GM18498 (cell line): ENCODE results near the gene DDIT4.
A peak's percentile ranks its signal among the peaks of the same experiment; 100 is the strongest.

Experiments used
- ATAC-seq: cut with Tn5 transposase; IDR thresholded peaks from one replicate; pipeline ENCODE4 v1.9.1; 2021; ENCODE audit warnings: mild to moderate bottlenecking, moderate library complexity; ENCODE audit not compliant: unreplicated experiment

DDIT4 gene

DNA sequence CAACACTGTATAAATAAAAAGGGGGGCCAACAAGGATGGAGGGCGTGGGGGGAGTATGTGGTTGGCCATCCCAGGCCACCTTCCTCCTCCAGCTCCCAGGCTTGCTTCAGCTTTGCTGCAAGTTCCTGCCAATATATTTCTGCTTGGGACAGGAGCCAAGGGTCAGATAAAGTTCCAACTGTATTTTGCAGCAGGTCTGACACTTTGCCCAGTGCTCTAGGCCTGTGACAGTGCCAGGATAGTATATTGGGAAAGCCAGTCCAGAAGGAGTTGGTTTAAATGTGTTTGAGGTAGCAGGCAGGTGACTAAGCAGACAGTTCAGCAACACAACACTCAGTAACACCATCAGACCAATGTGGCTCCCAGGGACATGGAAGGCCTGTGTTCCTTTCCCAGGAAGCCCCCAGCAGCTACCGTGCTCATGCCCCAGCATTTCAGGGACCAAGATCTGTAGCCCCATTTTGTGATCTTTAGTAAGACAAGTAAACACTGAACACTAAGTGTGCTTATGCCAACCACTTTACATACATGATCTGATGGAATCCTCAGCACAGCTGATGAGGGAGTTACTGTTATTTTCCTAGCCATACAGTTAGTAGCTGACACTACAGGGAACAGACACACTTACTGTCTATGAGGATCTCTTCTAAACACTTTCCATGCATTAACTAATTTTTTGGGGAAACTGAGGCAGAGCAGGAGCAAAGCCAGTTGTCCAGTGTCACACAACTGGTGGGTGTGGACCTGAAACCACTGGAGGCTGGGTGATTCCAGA is 42.1 kb downstream of the DDIT4 start:
- no peak for ATAC-seq

DNA sequence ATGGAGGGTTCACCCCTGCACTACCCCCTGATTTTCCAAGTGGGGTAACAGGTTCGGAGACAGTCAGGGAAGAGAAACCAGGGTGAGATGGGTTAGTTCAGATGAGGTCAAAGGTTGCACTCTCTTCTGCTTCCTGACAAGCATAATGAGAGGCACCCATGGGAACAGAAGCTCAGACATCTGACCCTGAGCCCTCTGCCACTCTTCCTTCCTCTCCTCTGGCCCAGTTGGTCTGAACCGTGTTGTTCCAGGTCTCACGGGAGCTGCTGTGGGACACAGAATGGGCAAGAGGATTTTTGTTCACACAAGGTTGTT is 42.6 kb downstream of the DDIT4 start:
- ATAC-seq = no peak

DNA sequence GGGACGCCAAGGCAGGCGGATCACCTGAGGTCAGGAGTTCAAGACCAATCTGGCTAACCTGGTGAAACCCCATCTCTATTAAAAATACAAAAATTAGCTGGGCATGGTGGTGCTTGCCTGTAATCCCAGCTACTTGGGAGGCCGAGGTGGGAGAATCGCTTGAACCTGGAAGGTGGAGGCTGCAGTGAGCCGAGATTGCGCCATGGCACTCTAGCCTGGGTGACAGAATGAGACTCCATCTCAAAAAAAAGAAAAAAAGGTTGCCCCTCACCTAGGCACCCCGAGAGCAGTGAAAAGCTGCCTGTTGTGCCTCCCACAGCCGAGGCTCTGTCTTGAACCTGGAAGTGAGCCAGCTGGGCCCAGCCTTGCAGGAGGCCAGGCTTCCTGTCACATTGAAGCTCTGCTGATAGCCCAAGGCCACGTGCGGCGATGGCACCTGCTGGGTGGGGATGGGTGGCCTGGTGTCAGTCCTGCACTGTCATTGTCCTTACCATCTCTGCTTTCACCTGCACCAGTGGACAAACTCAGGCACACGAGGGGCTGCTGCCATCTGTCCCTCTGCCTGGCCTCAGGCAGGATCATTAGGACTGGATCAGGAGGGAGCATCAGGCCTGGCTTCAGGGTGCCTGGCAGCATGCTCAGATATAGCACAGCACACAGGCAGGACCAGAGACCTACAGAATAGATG is 43.2 kb downstream of the DDIT4 start:
- no peak for ATAC-seq

DNA sequence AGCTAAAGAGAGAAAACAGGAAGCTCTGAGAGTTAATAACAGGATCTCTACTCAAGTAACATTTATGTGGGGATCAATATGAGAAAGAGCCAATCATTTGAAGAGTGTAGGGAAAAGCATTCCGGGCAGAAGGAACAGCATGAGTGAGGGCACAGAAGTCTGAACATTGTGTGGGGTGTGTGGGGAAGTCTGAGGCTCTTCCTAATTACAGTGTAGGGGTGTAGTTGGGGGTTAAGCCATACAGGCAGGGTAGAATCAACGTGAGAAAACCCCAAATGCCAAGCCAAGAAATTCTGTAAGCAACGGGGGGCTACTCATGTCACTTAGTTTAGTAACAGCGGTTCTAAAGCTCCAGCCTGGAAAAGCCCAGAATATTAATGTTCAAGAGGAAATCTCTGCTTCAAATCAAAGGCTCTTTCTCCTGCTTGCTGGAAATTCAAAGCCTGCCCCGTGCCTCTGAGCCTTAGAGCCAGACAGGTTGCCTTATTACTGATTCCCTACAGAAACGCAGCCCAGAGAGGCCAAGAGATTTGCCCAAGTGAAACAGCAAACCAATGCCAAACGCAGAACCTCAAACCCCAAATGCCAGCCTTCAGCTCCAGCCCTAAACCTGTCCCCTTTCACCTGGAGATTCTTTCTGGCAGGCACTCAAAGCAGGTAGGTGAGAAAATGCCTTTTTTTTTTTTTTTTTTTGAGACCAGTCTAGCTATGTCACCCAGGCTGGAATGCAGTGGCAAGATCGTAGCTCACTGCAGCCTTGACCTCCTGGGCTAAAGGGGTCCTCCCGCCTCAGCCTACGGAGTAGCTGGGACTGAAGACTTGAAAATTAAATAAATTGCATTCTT is 44.9 kb downstream of the DDIT4 start:
- ATAC-seq = no peak

DNA sequence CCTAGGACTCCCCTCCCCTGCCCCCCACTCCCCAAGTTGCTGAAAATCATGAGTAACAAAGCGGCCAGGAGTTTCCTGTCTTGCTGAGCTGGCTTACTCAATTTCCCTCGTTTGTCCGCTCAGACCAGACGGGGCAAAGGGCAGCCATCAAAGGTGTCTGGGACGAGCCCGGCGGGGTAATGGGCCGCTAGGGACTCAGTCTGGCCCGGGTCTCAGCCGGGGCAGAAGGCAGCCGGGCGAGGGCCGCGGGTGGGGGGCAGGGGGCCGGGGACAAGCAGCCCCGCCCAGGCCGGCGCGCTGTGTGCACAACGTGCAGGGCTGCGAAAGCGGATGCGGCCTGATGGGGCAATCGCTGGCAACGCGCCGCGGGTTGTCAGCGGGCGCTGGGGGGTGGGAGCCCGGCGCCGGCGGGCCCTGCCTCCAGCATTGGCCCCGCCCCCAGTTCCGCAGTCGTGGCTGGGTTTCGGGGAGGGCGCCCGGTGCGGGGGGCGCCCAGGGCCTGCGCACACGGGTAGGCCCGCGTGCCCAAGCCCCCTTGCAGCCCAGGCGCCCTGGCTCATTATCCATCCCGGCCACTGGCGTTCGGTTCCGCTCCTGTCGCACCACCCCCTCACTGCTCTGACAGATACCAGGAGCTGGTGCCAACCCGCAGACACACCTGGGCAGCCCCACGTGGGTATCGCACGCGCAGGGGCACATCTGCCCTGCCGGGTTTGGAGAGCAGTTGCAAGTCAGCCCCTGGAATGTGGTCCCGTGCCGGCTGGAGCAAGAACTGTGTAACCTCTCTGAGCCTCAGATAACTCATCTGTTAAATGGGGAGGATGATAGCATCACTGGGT is 45.9 kb downstream of the DDIT4 start:
- ATAC-seq = peak; percentile 76

DNA sequence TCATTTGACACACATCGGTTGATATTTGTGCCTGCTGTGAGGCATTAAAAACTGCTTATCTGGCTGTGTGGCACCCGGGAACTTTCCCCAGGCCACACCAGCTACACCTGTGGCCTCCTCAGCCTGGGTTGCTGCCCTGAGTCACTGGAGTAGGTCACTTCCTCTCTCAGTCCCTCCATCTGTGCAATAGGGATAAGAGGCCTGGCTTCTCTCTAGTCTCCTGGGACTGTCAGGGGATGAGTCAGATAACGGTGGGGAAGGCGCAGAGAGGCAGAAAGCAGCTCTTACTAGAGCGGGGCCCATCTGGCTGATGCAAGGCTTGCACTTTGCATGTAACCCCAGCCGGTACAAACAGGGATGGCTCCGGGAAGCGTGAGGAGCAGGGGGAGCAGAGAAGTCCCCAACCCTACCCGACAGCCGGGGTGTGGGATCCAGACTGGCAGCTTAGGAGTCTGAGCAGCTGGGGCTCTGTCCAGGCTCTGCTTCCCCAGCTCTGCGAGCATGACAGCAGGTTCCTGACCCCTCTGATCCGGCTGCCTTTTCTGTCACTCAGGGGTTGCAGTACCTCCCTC is 47.0 kb downstream of the DDIT4 start:
- ATAC-seq = peak; percentile 54

DNA sequence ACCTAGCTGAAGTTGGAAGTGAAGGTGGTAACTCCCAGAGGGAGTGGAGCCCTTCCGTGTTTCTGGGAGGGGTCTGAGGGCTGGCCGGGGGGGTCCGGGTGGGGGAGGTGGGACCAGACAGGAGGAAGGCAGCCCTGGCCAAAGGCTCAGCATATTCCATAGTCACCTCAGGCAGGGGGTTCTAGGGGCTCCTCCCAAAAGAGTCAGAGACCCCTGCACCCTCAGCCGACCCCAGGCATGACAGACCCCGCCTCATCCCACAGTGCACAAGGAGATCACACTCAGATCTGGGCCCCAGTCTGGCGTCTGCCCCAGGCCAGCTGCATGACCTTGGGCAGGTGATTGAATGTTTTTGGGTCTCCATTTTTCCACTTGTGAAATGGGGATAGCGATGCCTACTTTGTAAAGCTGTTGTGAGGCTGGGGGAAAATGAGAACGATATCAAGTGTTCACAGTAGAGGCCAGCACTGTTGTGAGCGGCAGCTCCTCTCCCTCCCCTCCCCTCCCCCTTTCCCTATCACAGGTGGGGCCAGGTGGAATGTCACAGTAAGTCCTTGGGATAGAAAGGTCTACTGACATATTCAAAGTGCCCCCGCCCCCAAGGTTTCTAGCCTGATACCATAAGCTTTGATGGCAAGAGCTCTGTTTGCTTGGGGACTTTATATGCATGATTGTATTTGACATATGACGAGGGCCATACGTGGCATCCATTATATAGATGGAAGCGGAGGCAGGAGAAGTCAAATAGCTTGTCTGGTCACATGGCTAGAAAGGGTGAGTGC is 47.7 kb downstream of the DDIT4 start:
- ATAC-seq = no peak

DNA sequence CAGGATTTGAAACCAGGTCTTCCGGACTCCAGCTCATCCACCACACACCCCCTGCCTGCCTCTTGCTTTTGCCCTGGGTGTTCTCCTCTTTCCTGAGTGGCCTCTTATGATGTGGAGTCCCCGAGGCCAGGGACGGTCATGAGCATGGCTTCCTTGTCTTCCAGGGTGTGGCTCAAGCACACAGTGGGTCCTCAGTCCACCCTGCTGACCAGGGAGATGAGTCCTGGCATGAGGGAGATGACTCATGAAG is 48.2 kb downstream of the DDIT4 start:
- ATAC-seq = no peak

DNA sequence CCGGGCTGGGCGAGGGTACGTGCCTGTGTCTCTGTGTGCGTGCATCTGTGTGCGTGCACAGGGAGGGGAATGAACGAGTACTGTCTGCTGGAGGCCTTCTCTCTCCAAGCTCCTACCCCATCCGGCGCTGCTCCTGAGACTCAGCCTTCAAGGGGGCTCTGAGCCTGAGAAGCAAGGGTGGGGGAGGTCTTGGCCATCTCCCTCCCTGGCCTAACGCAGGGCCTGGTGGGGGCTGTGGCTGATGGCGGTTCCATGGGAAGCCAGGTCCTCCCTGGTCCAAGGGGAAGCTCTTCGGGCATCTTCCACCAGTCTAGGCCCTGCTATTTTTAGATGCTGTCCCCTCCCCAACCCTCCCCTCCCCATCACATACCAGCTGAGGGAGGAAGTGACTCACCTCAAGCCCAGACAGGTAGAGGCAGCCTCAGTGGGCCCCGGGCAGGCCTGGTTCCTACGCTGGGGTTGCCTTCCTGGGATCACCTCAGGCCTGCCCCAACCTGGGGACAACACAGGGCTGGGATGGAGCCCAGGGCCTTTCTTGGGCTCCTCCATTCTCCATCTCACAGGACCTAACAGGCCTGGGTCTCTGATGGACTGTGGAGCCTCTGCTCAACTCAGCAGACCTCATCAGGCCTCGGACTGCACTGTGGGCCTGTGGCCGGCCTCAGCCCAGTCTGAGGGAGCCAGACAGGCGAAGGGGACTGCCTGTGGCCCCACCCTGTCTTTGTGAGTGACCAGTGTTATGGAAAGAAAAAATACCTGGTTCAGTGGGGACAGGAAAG is 48.7 kb downstream of the DDIT4 start:
- ATAC-seq = no peak

DNA sequence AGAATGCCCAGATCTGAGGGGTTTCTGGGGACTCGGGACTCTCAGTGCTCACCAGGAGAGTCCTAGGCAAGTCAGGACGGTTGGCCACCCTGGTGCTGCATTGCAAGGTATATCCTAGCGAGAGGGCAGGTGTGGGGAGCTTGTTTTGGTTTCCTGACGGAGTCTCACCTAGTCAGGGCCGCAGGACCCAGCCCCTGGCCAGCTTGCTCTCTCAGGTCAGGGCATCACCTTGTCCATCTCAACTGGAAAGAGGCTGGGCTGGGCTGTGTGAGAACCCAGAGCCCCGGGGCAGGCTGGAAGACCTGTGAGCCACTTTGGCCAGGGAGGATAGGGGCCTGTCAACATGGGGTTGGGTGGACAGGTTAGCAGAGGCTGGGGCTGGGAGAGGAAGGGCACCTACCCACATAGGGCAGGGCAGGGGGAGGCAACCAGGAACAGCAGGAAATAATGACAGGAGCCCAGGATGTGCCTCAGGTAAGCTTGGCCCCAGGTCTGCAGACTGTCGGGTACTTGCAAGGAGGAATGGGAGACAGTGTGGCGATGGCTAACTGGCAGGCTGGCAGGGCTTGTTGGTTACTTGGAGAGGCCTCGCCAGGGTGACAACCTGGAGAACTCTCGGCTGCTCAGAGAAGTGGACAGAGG is 49.5 kb downstream of the DDIT4 start:
- ATAC-seq = no peak

DNA sequence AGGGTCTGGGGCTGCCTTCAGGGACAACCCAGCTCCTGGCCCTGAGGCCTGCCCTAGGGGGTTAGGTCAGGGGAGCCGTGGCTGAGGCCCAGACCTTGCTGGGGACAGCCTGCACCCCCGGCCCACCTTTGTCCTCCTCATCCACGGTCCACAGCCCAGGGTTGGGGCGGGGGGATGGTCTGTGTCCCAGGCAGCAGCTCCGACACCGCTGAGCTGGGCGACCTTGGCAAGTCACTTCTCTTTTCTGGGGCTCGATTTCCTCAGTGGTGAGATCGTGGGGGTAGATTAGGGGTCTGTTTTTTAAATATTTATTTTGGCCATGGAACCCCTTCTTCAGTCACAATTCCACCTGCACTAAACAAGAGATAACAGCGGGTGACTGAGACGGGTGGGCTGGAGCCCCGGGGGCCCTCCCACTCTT is 50.1 kb downstream of the DDIT4 start:
- no peak for ATAC-seq
